SK-N-MC (cell line): Measurements from ENCODE around the gene GJB5.

Experiments
- EZH2 ChIP-seq: fragments of 200-600 bp; sonication (generic); IDR thresholded peaks from one replicate; pipeline ENCODE4 v1.6.1; 2017; ENCODE audit warnings: antibody characterized with exemption
- FOXP2 ChIP-seq: optimal IDR thresholded peaks from 2 replicates; pipeline ENCODE3; 2011; ENCODE audit warnings: mild to moderate bottlenecking, moderate library complexity; ENCODE audit not compliant: insufficient read depth; ENCODE audit errors: extremely low read length, control extremely low read depth
- POLR2AphosphoS5 ChIP-seq: IDR thresholded peaks from 2 replicates; pipeline ENCODE4 v1.6.1; 2012; ENCODE audit warnings: mild to moderate bottlenecking, low read depth, low read length, borderline replicate concordance

- no peak for TF ChIP-seq EZH2
- no peak for TF ChIP-seq POLR2AphosphoS5
- TF ChIP-seq FOXP2 = no peak
Observed at GRCh38 chr1:34744851-34745250, 10.0 kb upstream of the GJB5 start.
